GM19397 (cell line): Measurements from ENCODE around the gene BDNF.

ENCODE experiments used
- ATAC-seq: cut with Tn5 transposase; IDR thresholded peaks from one replicate; pipeline ENCODE4 v1.9.1; 2021; ENCODE audit warnings: mild to moderate bottlenecking, moderate library complexity; ENCODE audit not compliant: unreplicated experiment

The BDNF gene

DNA sequence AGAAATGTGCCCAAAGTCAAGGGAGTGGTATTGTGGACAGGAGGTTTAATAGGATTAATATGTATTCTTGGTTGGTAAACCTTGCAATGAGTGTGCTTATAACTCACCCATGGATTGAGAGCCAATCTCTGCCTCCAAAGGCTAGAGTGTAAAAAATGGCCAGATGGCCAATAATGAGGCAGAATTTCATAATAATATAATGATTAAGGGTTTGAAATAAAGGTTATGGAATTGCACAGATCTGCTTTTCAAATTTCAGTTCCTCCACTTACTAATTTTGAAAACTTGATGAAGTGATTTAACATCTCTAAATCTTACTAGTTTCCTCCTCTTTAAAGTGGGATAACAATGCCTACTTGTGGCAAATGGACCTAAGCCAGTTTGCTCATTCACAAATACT, 94.8 kb downstream of the BDNF start:
- no peak for ATAC-seq
